Osteocyte (in vitro differentiated cells): ENCODE measurements around the gene EIF4E2. TPM values are rescaled to one million over a fixed set of nuclear protein-coding genes. Genes with fewer than 3 reads are reported as not detected.
"Not testable (repeated sequence)": the region's sequence is repeated elsewhere in the genome, so short reads cannot be mapped to it uniquely, and the experiment has no call there.

Experiments
- DNase-seq: peaks from one replicate; pipeline ENCODE4 v3.0.0; 2021; ENCODE audit warnings: mixed read lengths; ENCODE audit not compliant: unreplicated experiment; ENCODE audit errors: extremely low spot score
- H3K27ac Mint-ChIP-seq: one replicate; pipeline ENCODE4 v1.8.0; 2021; ENCODE audit warnings: mild to moderate bottlenecking, mixed read lengths; ENCODE audit not compliant: unreplicated experiment
- H3K27me3 Mint-ChIP-seq: one replicate; pipeline ENCODE4 v1.8.0; 2021; ENCODE audit warnings: mixed read lengths; ENCODE audit not compliant: unreplicated experiment
- H3K36me3 Mint-ChIP-seq: one replicate; pipeline ENCODE4 v1.8.0; 2021; ENCODE audit warnings: mixed read lengths; ENCODE audit not compliant: unreplicated experiment
- H3K4me1 Mint-ChIP-seq: one replicate; pipeline ENCODE4 v1.8.0; 2021; ENCODE audit warnings: mixed read lengths; ENCODE audit not compliant: unreplicated experiment
- H3K4me3 Mint-ChIP-seq: one replicate; pipeline ENCODE4 v1.8.0; 2021; ENCODE audit warnings: mild to moderate bottlenecking, moderate library complexity, mixed read lengths; ENCODE audit not compliant: unreplicated experiment
- H3K9me3 Mint-ChIP-seq: one replicate; pipeline ENCODE4 v1.8.0; 2021; ENCODE audit warnings: mixed read lengths; ENCODE audit not compliant: unreplicated experiment
- CTCF ChIP-seq: fragments of 200-600 bp; sonication (generic); IDR thresholded peaks from 2 replicates; pipeline ENCODE4 v1.5.0; 2021; ENCODE audit warnings: antibody characterized with exemption, mild to moderate bottlenecking, moderate library complexity
- total RNA-seq: library from RNA; stranded (reverse); gene quantifications from 2 replicates; pipeline ENCODE4 v1.2.1, GENCODE V29; 2021

The EIF4E2 gene
- total RNA-seq, 1 donor from 2014 or later, result 90.5 TPM

GRCh38 chr2:232528746-232529460 is 21.6 kb upstream of the EIF4E2 start:
- H3K36me3 Mint-ChIP-seq, result no peaks in the 10 kb centered on the region
- H3K27ac Mint-ChIP-seq, result no peak overlapping the region

GRCh38 chr2:232529806-232530547 is 20.5 kb upstream of the EIF4E2 start:
- DNase-seq, result no peak

More at GRCh38 chr2:232528746-232529460, 21.6 kb upstream of the EIF4E2 start:
- H3K9me3 Mint-ChIP-seq, result no peaks in the 10 kb centered on the region
- H3K4me1 Mint-ChIP-seq, result peaks cover 6% of the 10 kb centered on the region
- no peak overlapping the region for H3K4me3 Mint-ChIP-seq
- peaks cover 13% of the 10 kb centered on the region for H3K27me3 Mint-ChIP-seq
- DNase-seq, result no peak
- no peak for TF ChIP-seq CTCF

GRCh38 chr2:232530626-232531260 is 19.7 kb upstream of the EIF4E2 start:
- DNase-seq, result no peak
- Mint-ChIP-seq H3K36me3 (no peaks in the 10 kb centered on the region), H3K4me1 (no peaks in the 10 kb centered on the region), H3K27me3 (peaks cover 13% of the 10 kb centered on the region), H3K9me3 (no peaks in the 10 kb centered on the region), H3K27ac (no peak overlapping the region), H3K4me3 (no peak overlapping the region)
- no peak for TF ChIP-seq CTCF

More at GRCh38 chr2:232529806-232530547, 20.5 kb upstream of the EIF4E2 start:
- Mint-ChIP-seq H3K27me3 (peaks cover 13% of the 10 kb centered on the region), H3K36me3 (no peaks in the 10 kb centered on the region), H3K4me1 (peaks cover 2% of the 10 kb centered on the region), H3K4me3 (no peak overlapping the region), H3K9me3 (no peaks in the 10 kb centered on the region), H3K27ac (no peak overlapping the region)
- TF ChIP-seq CTCF, result no peak

GRCh38 chr2:232532419-232532818 is 18.1 kb upstream of the EIF4E2 start:
- DNase-seq, result no peak
- no peak overlapping the region for H3K4me3 Mint-ChIP-seq
- no peaks in the 10 kb centered on the region for H3K36me3 Mint-ChIP-seq
- H3K9me3 Mint-ChIP-seq, result peaks cover 3% of the 10 kb centered on the region
- no peak for TF ChIP-seq CTCF
- no peaks in the 10 kb centered on the region for H3K4me1 Mint-ChIP-seq
- H3K27ac Mint-ChIP-seq, result no peak overlapping the region
- peaks cover 13% of the 10 kb centered on the region for H3K27me3 Mint-ChIP-seq

GRCh38 chr2:232532821-232533220 is 17.7 kb upstream of the EIF4E2 start:
- not testable (repeated sequence) for H3K4me1 Mint-ChIP-seq, H3K9me3 Mint-ChIP-seq, H3K27ac Mint-ChIP-seq, H3K4me3 Mint-ChIP-seq, H3K36me3 Mint-ChIP-seq, DNase-seq
- peaks cover 11% of the 10 kb centered on the region for H3K27me3 Mint-ChIP-seq
